Upper lobe of left lung (tissue), 6 donors: ENCODE results near the gene FAM107A. TPM values are rescaled to one million over a fixed set of nuclear protein-coding genes. Genes with fewer than 3 reads are reported as not detected.

Source experiments
- ATAC-seq, 2 donors: fragments of 200-7000 bp; cut with Tn5 transposase; one replicate each; pipeline ENCODE4 v1.9.1; 2022; ENCODE audit warnings: mild to moderate bottlenecking in 2 of 2, moderate library complexity in 2 of 2; ENCODE audit not compliant: low FRiP score in 2 of 2
- DNase-seq, 2 donors: peaks; one replicate each; pipeline ENCODE4 v3.0.0-alpha.2; 2019 to 2020
- H3K27ac ChIP-seq, 4 donors: fragments of 200-600 bp; sonication (generic); one replicate each; pipeline ENCODE4 v1.5.1; 2016 to 2019
- H3K27me3 ChIP-seq, 4 donors: fragments of 200-600 bp; sonication (generic); one replicate each; pipeline ENCODE4 v1.5.1; 2017 to 2019
- H3K36me3 ChIP-seq, 4 donors: fragments of 200-600 bp; sonication (generic); one replicate each; pipeline ENCODE4 v1.5.1; 2016 to 2019
- H3K4me1 ChIP-seq, 4 donors: fragments of 200-600 bp; sonication (generic); one replicate each; pipeline ENCODE4 v1.5.1; 2018 to 2019
- H3K4me3 ChIP-seq, 4 donors: fragments of 200-600 bp; sonication (generic); one replicate each; pipeline ENCODE4 v1.5.1; 2017 to 2019; ENCODE audit warnings: mild to moderate bottlenecking in 2 of 4, moderate library complexity in 1 of 4
- H3K9me3 ChIP-seq, 4 donors: fragments of 200-600 bp; sonication (generic); one replicate each; pipeline ENCODE4 v1.5.1; 2018 to 2019
- EP300 ChIP-seq, 4 donors: sonication (generic); formaldehyde crosslinking; IDR thresholded peaks; one replicate each; pipeline ENCODE4 v1.5.1; 2017; ENCODE audit warnings: antibody characterized with exemption in 4 of 4, control low read depth in 2 of 4
- POLR2A ChIP-seq, 4 donors: fragments of 450-650 bp; IDR thresholded peaks; one replicate each; pipeline ENCODE4 v1.5.1; 2016 to 2017; ENCODE audit warnings: antibody characterized with exemption in 4 of 4, mild to moderate bottlenecking in 2 of 4
- POLR2AphosphoS5 ChIP-seq, 2 donors: sonication (generic); formaldehyde crosslinking; IDR thresholded peaks; one replicate each; pipeline ENCODE4 v1.5.1; 2017; ENCODE audit warnings: antibody characterized with exemption in 2 of 2
- WGBS, 2 donors: methylation state at CpG; one replicate each; pipeline ENCODE4 v1.1.5; 2017 to 2018; 5-methylcytosine and 5-hydroxymethylcytosine counted together
- total RNA-seq, 6 donors: library from RNA; depleted of rRNA in 4 of 6; stranded (reverse); fragments of >200 nt in 4 of 6; gene quantifications; one replicate each; pipeline versions ENCODE4 v1.1.0 to v1.2.1, GENCODE V29; 2016 to 2021
- TF ChIP-seq, protein P1 (sequence below), 6 experiments: fragments of 450-650 bp in 4 of 6; fragments of 200-600 bp in 2 of 6; sonication (generic) in 2 of 6; IDR thresholded peaks; one replicate each; pipeline ENCODE4 v1.5.1; 2016 to 2019; ENCODE audit warnings: antibody characterized with exemption in 6 of 6
- donor health status: DM: no; HTN: no; CAD: no; lungs with moderate emphysema.
- donor health status: DM: no; HTN: yes; CAD: no; lungs with severe emphysema.

Gene FAM107A
- total RNA-seq, 6 donors from 2014 or later = 19.9 to 200 (median 81.1) TPM

DNA sequence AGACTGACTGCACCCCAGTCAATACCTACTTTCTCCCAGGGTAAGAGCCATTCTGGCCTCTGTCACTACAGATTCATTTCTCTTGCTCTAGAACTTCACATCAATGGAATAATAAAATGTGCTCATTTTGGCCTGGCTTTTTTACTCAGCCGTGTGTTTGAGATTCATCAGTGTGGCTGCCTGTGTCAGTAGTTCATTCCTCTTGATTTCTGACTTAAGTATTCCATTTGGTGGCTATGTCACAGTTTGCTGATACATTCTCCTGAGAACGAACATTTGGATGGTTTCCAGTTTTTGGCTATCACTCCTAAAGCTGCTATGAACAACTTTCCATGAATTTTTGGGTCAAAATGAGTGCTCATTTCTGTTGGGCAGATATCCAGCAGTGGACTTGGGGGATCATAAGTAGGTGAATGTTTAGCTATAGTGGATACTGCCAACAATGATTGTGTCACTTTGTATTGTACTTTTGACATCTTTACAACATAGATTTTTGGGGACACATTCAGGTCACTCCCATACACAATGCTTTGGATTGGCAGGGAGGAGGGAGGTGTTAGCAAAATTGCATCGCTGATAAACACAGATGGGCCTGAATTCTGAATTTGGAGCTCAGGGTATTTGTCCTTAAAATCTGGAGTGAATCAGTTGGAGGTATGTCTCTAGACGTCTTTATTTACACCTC is 19.8 kb upstream of the FAM107A start:
- H3K27me3 ChIP-seq = no peaks in the 10 kb centered on the region
- WGBS, 2 donors = 54 to 67% methylated on average over 4 of the region's 4 CpGs
- H3K9me3 ChIP-seq = no peaks in the 10 kb centered on the region
- H3K4me1 ChIP-seq = no peaks in the 10 kb centered on the region
- DNase-seq (no peak), ATAC-seq (no peak)
- H3K4me3 ChIP-seq = no peak overlapping the region
- no peaks in the 10 kb centered on the region for H3K36me3 ChIP-seq
- H3K27ac ChIP-seq = no peak overlapping the region
- TF ChIP-seq EP300 (IDR thresholded peaks at IDR 0.05) (no peak), POLR2AphosphoS5 (IDR thresholded peaks at IDR 0.05) (no peak), POLR2A (IDR thresholded peaks at IDR 0.05) (no peak)
- TF ChIP-seq, protein P1, sequence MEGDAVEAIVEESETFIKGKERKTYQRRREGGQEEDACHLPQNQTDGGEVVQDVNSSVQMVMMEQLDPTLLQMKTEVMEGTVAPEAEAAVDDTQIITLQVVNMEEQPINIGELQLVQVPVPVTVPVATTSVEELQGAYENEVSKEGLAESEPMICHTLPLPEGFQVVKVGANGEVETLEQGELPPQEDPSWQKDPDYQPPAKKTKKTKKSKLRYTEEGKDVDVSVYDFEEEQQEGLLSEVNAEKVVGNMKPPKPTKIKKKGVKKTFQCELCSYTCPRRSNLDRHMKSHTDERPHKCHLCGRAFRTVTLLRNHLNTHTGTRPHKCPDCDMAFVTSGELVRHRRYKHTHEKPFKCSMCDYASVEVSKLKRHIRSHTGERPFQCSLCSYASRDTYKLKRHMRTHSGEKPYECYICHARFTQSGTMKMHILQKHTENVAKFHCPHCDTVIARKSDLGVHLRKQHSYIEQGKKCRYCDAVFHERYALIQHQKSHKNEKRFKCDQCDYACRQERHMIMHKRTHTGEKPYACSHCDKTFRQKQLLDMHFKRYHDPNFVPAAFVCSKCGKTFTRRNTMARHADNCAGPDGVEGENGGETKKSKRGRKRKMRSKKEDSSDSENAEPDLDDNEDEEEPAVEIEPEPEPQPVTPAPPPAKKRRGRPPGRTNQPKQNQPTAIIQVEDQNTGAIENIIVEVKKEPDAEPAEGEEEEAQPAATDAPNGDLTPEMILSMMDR (IDR thresholded peaks at IDR 0.05) = no peak

DNA sequence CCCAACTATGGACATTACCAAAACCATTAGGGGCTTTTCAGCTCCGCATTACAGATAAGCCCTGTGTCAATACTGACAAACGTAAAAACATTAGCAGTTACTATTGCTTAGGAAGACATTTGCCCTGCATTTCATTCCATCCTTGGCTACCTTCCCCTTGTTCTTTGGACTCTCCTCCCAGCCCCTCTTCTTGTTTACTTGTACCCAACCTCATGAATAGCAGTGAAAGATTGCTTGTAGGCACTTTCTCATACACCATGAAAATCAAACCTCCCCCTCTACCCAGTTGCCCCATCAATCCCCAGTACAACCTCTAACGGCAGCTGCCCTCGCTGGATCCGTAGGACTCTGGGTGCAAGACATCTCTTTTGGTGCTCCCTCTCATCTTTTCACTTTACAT is 16.9 kb upstream of the FAM107A start:
- Histone ChIP-seq H3K4me3 (no peak overlapping the region), H3K36me3 (no peaks in the 10 kb centered on the region), H3K4me1 (no peaks in the 10 kb centered on the region), H3K27ac (no peak overlapping the region), H3K27me3 (no peaks in the 10 kb centered on the region), H3K9me3 (no peaks in the 10 kb centered on the region)
- DNase-seq (no peak), ATAC-seq (no peak)
- TF ChIP-seq, protein P1 (IDR thresholded peaks at IDR 0.05) = no peak
- TF ChIP-seq POLR2AphosphoS5 (IDR thresholded peaks at IDR 0.05) (no peak), EP300 (IDR thresholded peaks at IDR 0.05) (no peak), POLR2A (IDR thresholded peaks at IDR 0.05) (no peak)
- WGBS, 2 donors = 86 to 87% methylated on average over 5 of the region's 5 CpGs

DNA sequence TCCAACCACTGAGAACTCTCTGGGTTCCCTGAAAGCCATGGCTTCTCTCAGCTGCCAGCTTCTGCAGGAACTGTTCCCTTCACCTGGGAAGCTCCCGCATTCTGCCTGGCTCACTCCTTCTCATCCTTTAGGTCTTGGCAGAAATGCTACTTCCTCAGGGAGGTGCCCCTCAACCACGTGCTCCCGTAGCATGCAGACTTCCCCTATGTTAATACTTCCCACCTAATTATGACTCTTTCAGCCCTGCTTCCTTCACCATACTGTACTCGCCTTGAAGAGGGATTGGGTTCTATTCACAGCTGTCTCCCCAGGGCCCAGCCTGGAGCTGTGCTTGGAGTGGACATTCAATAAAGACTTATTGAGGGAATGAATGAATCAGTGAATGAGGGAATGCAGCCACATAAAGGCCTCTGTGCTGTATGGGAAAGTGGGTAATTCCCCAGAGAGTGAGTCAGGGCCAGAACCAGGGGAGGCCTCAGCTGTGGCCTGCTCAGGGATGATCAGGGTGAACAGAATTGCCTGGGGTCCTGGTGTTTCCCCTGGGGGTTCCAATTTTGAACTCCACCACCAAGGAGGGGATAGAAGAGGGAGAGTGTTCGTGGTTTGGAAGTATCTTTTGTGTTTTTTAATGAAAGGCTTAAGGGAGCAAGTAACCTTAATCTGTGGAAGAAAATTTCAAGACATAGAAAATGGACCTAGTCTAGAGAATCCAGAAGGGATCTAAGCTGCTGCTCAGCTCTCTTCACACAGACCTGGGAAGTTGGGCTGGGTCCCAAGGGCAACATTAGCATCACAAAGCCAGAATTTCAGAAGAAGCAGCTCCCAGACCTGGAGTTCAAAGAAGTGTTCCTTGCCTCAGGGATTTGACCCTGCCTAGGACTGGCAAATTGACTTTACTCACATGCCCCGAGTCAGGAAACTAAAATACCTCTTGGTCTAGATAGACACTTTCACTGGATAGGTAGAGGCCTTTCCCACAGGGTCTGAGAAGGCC is 14.6 kb upstream of the FAM107A start:
- H3K27me3 ChIP-seq = peaks cover 0 to 5% (median 3%) of the 10 kb centered on the region in 4 donors
- WGBS, 2 donors = 61 to 72% methylated on average over 6 of the region's 6 CpGs
- ATAC-seq = peak in 1 of 2 donors; percentile 32
- no peaks in the 10 kb centered on the region for H3K36me3 ChIP-seq
- DNase-seq = no peak
- H3K4me3 ChIP-seq = no peak overlapping the region
- TF ChIP-seq EP300 (IDR thresholded peaks at IDR 0.05) (no peak), POLR2A (IDR thresholded peaks at IDR 0.05) (no peak), POLR2AphosphoS5 (IDR thresholded peaks at IDR 0.05) (no peak)
- TF ChIP-seq, protein P1 (IDR thresholded peaks at IDR 0.05) = no peak
- H3K27ac ChIP-seq = no peak overlapping the region
- peaks cover 3% of the 10 kb centered on the region in 4 donors for H3K4me1 ChIP-seq
- no peaks in the 10 kb centered on the region for H3K9me3 ChIP-seq

DNA sequence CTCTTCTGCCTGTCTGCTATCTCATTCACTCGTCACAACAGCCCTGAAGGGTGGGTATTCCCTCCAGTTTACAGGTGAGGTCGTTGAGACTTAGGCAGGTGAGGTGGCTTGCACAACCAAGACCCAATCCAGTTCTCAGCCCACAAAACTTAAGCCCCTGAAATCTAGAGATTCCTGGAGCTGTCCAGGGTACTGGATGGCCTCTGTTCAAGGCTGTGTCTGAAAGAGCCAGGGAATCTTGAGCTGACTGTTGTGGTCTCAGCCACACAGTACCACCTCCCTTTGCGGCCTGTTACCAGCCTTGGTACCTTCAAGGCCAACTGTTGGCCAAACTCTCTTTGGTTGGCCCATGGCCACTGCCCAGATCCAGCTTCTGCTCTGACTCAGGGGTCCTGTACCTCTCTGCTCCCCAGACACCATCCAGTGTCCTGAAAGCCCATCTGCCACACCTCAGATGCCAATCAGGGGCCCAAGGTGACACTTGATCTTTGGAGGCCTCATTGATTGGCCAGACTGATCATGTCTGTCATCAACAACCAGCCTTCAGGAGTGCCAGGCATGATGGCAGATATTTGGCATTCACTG is 10.9 kb upstream of the FAM107A start:
- Histone ChIP-seq H3K4me1 (peaks cover 19 to 21% (median 19%) of the 10 kb centered on the region in 4 donors), H3K9me3 (no peaks in the 10 kb centered on the region), H3K36me3 (no peaks in the 10 kb centered on the region), H3K27ac (no peak overlapping the region), H3K27me3 (peaks cover 0 to 11% (median 6%) of the 10 kb centered on the region in 4 donors), H3K4me3 (no peak overlapping the region)
- no peak for ATAC-seq
- WGBS, 2 donors = 36 to 58% methylated on average over 2 to 3 of the region's 3 CpGs
- no peak for TF ChIP-seq EP300 (IDR thresholded peaks at IDR 0.05)
- no peak for TF ChIP-seq POLR2A (IDR thresholded peaks at IDR 0.05)
- TF ChIP-seq, protein P1 (IDR thresholded peaks at IDR 0.05) = no peak
- TF ChIP-seq POLR2AphosphoS5 (IDR thresholded peaks at IDR 0.05) = no peak
- no peak for DNase-seq
